Measurements from ENCODE around the gene NFILZ.

GRCh38 chr19:8615024-8615423 lies 15.4 kb upstream of the NFILZ start:
- no peak for TF ChIP-seq CTCF (IDR thresholded peaks at IDR 0.05)
- no peak for TF ChIP-seq POLR2A (IDR thresholded peaks at IDR 0.05)
- no peak for TF ChIP-seq POLR2AphosphoS5 (IDR thresholded peaks at IDR 0.05)
